RKO (cell line): ENCODE results near the gene ADCK1.
A peak's percentile ranks its signal among the peaks of the same experiment; 100 is the strongest.
"Not testable (repeated sequence)": the region's sequence is repeated elsewhere in the genome, so short reads cannot be mapped to it uniquely, and the experiment has no call there.

Source experiments
- DNase-seq: peaks from one replicate; pipeline ENCODE4 v3.0.0-alpha.2; 2016; ENCODE audit warnings: low spot score

Gene ADCK1

GRCh38 chr14:77799863-77800730 lies at the start of gene ADCK1:
Gene ADCK1 (plus strand): TSS chr14:77800109. CDS start chr14:77818979, 18,870 bp downstream.
- DNase-seq = peak; percentile 85

DNA sequence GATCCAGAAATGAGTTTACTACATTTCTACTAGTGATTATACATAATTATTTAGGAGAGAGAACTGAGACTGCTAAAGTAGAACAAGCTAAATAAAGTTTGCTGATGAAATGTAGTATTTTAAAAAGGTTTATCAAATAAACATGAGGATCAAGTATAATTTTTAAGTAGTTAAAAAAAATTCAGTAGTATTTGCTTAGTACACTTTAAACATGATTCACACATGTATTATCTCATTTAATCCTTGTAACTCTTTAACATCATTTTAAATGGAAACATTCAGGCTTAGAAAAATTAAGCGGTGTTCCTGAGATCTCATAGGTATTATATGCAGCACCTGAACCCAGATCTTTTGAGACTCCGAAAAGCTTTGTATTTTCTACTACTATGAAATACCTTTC lies 47.6 kb upstream of the ADCK1 start:
- DNase-seq = no peak

GRCh38 chr14:77752799-77753516 lies 47.0 kb upstream of the ADCK1 start:
- DNase-seq = no peak

- DNase-seq = peak; percentile 71
These were observed 39.3 kb upstream of the ADCK1 start, which contains the start of gene SNW1 for GRCh38 chr14:77760381-77761204. Gene SNW1 (minus strand): TSS chr14:77761156. CDS start chr14:77761127, 29 bp downstream.

- DNase-seq = peak; percentile 97
These were observed 38.5 kb upstream of the ADCK1 start for GRCh38 chr14:77761205-77761931.

- no peak for DNase-seq
These were observed 36.6 kb upstream of the ADCK1 start for GRCh38 chr14:77763316-77763715.

DNA sequence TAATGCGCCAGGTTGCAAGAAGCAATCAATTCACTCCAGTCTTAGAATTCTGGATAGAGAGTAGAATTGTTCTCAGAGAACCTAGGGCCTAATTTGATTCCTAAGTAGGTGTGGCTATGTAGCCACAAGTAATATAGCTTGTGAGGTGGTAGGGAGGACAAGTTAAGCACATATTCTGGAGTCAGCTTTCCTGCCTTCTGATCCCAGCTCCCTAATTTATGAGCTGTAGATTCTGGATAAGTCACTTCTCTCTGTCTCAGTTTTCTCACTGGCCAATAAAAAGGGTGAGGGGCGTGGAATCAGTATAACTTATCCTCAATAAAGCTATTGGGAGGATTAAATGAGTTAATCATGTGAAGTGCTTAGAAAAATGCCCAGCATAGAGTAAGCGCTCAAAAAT lies 35.9 kb upstream of the ADCK1 start:
- no peak for DNase-seq

DNA sequence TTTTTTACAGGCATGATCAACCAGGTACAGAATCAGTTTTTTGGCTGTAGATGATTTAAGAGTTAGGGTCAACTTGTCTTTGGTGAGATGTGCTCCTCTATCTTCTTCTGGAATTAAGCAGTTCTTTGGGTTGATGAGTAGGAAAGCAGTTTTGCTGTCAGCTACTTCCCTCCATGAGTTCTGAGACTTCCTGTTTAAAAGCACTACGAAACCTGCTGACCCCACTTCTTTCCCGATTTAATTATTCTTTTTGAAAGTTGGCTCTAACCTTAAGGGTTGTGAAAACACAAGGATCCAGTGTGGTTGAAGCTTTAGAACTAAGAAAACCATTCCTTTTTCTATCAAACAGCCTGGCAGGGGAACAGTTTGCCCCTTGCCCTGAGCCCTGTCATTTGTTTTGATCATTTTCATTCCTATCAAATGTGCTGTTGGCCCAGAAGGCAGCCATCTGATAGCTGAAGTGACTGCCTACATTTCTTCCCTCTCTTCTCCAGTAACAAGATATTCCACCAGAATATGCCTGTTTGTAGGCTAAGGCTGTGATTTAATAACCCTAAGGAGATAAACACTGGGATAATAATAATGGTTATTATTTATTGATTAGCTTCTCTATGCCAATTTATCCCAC lies 31.4 kb upstream of the ADCK1 start:
- DNase-seq = not testable (repeated sequence)

DNA sequence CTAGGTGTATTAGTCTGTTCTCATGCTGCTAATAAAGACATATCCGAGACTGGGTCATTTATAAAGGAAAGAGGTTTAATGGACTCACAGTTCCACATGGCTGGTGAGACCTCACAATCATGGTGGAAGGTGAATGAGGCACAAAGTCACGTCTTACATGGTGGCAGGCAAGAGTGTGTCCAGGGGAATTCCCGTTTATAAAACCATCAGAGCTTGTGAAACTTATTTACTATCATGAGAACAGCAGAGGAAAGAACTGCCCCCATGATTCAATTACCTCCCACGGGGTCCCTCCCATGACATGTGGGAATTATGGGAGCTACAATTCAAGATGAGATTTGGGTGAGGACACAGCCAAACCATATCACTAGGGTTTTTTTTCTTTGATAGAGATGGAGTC lies 25.9 kb upstream of the ADCK1 start:
- DNase-seq = not testable (repeated sequence)

DNA sequence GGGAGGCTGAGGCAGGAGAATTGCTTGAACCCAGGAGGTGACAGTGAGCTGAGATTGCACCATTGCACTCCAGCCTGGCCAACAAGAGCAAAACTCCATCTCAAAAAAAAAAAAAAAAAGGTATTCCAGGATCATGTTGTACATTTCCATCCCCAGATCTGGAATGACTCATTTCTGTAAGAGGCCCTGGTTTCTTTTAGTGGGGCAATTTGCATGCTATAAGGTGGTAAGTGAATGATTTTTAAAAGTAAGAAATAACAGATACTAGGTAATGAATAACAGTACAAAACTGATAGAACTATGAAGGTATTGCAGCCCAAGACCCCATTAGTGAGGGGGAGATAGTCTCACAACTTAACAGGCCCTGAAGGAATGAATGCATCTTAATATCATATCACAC lies 17.7 kb upstream of the ADCK1 start:
- DNase-seq = no peak

DNA sequence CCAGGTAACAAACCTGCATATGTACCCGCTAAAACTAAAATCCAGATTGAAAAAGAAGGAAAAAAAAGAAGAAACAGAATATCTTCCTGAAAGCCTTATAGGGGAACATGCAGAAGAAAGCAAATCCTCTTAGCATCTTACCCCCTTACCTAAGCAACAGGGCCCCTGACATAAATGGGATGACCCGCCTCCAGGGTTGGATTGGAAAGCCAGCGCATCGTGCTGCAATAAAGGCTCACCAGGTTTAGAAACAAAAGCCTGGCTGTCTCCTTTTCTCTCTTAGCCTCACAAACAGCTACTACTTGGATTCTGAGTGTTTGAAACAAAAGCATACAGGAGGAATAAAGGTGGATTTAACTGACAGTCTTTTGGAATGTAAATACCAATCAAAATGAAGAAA lies 13.8 kb upstream of the ADCK1 start:
- no peak for DNase-seq

- no peak for DNase-seq
These were observed 9.2 kb upstream of the ADCK1 start for GRCh38 chr14:77790566-77791224.

DNA sequence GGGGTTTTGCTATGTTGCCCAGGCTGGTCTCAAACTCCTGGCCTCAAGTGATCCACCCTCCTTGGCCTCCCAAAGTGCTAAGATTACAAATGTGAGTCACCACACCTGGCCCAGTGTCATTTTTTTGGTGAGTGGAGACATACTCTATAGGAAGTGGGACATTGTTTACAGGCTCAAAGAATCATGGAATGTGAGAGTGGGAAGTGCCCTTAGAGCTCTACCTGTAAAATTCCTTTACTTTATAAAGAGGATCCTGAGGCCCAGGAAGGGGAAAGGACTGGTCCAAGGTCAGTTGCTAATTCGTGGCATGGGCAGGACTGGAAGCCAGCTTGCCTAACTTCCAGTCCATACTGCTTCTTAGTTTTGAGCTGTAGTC lies 8.7 kb upstream of the ADCK1 start:
- DNase-seq = no peak

- DNase-seq = not testable (repeated sequence)
These were observed 6.7 kb upstream of the ADCK1 start for GRCh38 chr14:77793255-77793654.

DNA sequence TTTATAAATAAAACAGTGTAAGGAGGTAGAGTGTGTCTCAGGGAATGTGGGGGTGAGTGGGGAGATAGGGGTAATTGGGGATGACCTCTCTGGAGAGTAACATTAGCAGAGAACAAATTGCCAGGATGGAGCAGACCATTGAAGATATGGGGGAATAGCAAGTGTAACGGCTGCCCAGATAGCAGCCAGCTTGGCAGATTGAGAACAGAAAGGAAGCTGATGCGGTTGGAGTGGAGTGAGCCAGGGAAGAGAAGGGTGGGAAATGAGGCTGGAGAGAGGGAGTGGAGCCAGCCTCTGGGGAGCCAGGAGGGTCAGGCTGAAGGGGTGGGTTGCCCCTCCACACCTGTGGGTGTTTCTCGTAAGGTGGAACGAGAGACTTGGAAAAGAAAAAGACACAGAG lies 5.6 kb upstream of the ADCK1 start:
- DNase-seq = no peak

- DNase-seq = not testable (repeated sequence)
These were observed 453 bp upstream of the ADCK1 start for GRCh38 chr14:77799456-77799855.

- DNase-seq = no peak
These were observed 905 bp downstream of the ADCK1 start for GRCh38 chr14:77800814-77801213.

- no peak for DNase-seq
These were observed 4.7 kb downstream of the ADCK1 start for GRCh38 chr14:77804592-77804991.

- no peak for DNase-seq
These were observed 5.8 kb downstream of the ADCK1 start for GRCh38 chr14:77805706-77806105.

DNA sequence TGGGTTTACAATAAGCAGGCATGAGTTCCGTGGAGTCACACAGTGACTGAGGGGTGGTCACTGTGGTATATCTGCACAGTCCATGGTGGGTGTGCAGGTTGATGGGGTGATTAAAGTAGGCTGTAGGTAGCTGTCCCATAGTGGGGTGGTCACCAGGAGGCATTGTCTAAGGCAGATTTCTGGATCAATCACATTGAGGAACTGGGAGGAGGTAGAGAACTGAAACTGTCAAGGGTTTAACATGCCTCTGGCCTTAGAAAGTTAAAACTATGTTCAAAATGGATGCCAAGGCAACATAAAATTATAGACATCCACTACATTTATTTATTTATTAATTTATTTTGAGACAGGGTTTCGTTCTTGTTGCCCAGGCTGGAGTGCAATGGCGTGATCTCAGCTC lies 8.3 kb downstream of the ADCK1 start:
- DNase-seq = no peak

DNA sequence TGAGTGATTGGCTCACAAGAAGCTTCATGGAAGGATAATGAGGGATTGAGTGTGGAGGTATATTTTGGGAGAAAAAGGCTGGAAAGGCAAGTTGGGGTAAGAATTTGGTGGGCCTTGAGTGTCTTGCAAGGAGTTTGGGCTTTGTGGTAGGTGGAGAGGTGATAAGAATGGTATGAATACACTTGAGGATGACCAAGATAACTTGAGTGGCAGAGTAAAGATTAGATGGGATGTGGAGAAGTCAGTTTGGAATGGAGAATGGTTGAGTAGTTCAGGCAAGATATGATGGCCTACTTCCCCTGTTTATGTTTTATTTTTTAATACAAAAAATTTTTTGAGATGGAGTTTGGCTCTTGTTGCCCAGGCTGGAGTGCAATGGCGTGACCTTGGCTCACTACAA lies 9.1 kb downstream of the ADCK1 start:
- no peak for DNase-seq
